HG03280 (cell line): ENCODE measurements around the gene ATF7IP.

Source experiments
- ATAC-seq: cut with Tn5 transposase; IDR thresholded peaks from one replicate; pipeline ENCODE4 v1.9.1; 2021; ENCODE audit warnings: mild to moderate bottlenecking, moderate library complexity; ENCODE audit not compliant: unreplicated experiment

ATF7IP gene

GRCh38 chr12:14473707-14474287 lies 108.3 kb downstream of the ATF7IP start:
- no peak for ATAC-seq

- no peak for ATAC-seq
These were observed 113.5 kb downstream of the ATF7IP start for GRCh38 chr12:14479004-14479403.

- ATAC-seq = no peak
These were observed 115.7 kb downstream of the ATF7IP start for GRCh38 chr12:14481201-14481600.

GRCh38 chr12:14482361-14482760 lies 116.9 kb downstream of the ATF7IP start:
- ATAC-seq = no peak

- no peak for ATAC-seq
These were observed 117.4 kb downstream of the ATF7IP start for GRCh38 chr12:14482886-14483285.

- no peak for ATAC-seq
These were observed 129.8 kb downstream of the ATF7IP start for GRCh38 chr12:14495326-14495725.

DNA sequence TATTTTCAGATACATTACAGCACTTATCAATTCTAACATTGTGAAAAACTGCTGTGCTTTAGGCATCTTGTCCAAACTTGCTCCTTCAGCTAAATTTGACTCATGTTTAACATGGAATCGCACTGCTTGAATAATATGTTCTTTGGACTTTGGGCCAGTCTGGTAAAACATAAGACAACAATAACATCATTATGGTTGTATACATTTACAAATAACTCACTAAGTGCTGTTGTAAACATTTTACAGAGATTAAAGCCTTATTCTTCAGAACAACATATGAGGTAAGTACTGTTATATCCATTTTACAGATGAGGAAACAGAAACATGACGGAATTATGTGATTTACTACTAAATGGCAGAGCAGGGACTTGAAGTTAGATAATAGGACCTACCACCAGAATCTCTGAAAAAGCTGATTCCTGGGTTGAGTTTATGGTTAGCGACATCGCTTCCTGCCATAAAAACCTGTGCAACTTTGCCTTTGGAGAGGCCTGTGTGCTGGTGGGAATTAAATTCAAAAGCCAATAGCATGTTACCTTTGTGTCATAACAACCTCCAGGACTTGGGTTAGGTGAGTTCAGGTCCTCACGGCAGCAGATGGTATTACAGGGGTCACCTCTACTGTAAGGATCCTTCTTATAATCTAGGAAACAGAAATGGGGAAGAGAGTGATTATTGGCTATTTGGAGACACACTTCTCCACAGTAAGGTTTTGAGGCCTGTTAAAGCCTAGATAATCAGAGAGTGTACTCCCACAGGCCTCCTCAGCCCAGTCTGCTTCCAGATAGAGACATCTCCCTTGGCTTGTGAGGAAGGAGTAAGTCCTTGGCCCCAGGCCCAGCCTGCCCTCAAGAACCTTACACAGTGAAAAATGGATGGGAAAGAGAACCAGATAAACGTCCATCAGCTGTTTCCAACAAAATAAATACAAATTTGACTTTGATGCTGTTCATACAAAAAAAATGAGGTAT lies 140.4 kb downstream of the ATF7IP start:
- no peak for ATAC-seq

GRCh38 chr12:14510574-14510973 lies 145.1 kb downstream of the ATF7IP start:
- no peak for ATAC-seq

DNA sequence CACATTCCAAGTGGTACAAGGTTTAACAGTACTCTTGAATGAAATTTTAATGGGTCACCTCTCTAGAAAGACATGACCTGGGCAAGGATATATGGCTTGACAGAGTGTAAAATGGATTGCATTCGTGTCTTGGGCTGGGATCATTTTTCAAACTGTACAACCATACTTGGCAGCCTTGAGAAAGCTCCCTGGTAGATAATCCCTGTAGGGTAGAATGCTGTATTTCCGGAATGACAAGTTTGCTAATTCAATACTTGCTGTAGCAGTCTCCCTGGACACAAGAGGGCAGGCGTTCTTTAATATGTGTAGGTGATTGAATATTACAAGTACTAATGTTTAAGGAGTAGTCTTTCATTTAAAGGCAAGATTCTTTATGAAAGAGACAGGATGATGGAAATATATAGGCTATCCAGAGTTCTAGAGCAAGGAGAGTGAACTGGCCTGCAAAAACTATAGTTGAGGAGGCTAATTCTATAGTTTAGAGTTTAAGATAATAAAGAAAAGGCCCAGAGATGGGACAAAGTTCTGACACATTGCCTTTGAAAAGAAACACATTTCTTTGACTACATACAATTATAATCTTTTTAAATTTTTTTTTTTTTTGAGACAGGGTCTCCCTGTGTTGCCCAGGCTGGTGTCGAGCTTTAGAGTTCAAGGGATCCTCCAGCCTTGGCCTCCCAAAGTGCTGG lies 148.8 kb downstream of the ATF7IP start:
- ATAC-seq = no peak

DNA sequence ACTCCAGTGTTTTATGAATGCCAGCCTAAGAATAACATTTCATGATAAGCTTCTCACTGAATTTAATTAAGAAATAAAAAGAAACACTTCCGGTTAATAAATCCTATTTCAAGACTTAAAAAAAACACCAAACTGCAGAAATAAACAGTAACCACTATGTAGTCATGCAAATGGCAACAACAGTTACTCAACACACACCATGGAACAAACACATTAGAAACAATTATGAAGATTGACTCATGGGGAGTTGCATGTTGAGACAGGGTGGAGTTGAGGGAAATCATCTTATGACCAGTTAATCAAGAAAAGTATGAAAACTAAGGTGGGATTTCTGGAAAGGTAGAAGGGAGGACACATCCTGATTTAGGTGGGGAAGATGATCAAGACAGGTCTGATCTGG lies 149.5 kb downstream of the ATF7IP start:
- ATAC-seq = no peak

DNA sequence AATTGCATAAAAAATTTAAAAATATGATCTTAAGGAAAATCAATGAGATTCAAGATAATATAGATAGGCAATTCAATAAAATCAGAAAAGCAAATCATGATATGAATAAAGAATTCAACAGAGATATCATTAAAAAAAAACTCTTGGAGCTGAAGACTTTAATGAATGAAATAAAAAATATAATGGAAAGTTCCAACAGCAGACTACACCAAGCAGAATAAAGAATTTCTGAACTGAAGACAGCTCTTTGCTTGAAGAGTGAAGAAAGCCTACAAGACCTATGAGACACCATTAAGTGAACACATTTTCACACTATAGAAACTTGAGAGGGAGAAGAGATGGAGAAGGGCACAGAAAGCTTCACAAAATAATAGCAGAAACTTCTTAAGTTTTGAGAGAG lies 156.3 kb downstream of the ATF7IP start:
- ATAC-seq = no peak

DNA sequence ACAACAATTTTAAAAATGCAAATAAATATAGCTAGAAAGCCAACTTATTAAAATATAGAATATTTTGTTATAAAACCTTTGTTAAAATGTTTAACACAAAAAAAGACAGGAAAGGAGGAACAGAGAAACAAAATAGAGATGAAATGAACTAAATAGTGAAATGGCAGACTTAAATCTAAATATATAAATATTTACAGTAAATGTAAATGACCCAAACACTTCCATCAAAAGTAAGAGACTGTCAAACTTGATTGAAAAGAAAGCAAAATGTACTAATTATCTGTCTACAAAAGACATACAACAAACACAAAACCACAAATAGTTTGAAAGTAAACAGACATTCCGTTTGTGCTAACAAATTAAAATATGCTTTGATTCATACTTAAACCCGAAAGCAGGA lies 160.5 kb downstream of the ATF7IP start:
- ATAC-seq = no peak

- ATAC-seq = no peak
These were observed 166.7 kb downstream of the ATF7IP start for GRCh38 chr12:14532152-14532551.

GRCh38 chr12:14537088-14537487 lies 171.6 kb downstream of the ATF7IP start:
- no peak for ATAC-seq

DNA sequence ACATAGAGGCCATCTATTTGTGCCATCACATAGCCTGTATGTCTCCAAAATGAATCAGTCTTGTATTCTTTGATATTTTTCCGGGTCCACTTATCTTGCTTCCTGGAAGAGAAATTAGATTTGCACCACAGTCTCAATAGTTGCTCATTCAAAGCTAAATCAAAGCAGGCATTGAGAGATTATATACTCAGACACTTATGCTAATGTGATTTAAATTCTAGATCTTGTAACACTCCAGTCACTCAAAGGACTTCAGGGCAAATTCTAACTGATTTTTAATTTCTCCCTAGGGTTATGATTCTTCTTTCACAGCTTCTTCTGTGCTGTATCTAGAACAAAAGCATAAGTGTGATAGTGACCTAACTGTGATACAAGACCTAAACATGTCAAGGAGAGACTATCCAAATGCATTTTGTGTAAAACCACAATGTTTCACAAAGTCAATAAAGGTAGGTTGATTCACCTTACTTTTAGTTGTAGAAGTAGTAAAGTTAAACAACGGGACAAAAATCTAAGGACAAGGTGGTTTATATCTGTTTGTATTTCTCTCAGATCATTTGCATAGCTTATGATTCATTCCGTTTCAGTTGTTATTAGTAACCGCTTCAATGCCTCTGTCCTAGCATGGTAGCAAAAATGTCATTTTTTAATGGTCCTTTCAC lies 175.4 kb downstream of the ATF7IP start:
- ATAC-seq = no peak

- no peak for ATAC-seq
These were observed 180.0 kb downstream of the ATF7IP start for GRCh38 chr12:14545144-14546124.

DNA sequence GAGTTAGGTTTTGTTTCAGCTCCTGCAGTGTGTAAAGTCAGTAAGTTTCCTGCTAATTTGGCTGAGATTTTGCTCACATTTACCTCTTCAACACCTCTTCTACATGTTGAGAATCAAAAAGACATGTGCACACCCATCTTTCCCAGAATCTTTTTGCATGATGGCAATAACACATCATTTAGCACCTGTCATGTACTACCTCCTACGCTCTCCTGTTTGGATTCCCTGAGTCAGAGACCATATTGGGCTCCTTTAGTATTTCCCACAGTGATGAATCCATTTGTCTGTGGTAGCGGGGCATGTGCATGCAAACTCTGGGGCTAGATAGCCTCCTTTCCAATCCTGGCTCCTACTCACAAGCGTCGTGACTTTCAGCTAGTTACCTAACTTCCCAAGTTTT lies 182.1 kb downstream of the ATF7IP start:
- ATAC-seq = no peak

- ATAC-seq = no peak
These were observed 183.1 kb downstream of the ATF7IP start for GRCh38 chr12:14548609-14549008.
